GM18505 (cell line): ENCODE results near the gene YWHAB.
"Not testable (repeated sequence)": the region's sequence is repeated elsewhere in the genome, so short reads cannot be mapped to it uniquely, and the experiment has no call there.

ENCODE experiments used
- ATAC-seq: cut with Tn5 transposase; IDR thresholded peaks from one replicate; pipeline ENCODE4 v1.9.1; 2021; ENCODE audit not compliant: unreplicated experiment
- POLR2A ChIP-seq: IDR thresholded peaks from 4 replicates; pipeline ENCODE4 v1.6.1; 2011; ENCODE audit warnings: borderline replicate concordance; ENCODE audit not compliant: insufficient read depth, insufficient read length; ENCODE audit errors: extremely low read depth

Gene YWHAB

DNA sequence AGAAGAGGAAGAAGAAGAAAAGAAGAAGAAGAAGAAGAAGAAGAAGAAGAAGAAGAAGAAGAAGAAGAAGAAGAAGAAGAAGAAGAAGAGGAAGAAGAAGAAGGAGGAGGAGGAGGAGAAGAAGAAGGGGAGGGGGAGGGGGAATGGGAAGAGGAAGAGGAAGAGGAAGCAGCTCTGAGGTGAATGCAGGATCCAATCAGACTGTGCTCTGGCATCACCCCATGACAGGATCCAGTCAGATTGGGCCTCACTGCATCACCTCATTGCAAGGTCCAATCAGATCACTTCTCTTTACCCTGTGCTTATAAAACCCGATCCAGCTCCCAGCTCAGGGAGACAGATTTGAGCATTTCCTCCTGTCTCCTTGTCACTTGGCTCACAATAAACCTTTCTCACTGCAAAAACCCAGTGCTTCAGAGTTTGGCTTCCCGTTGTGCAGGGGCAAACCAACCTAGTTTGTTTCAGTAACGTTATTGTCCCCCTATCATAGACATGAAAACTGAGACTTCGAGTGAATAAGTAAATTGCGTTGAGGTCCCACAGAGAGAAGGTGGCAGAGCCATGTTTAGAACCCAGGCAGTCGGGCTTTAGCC is 28.6 kb upstream of the YWHAB start:
- no peak for ATAC-seq
- TF ChIP-seq POLR2A, result no peak

DNA sequence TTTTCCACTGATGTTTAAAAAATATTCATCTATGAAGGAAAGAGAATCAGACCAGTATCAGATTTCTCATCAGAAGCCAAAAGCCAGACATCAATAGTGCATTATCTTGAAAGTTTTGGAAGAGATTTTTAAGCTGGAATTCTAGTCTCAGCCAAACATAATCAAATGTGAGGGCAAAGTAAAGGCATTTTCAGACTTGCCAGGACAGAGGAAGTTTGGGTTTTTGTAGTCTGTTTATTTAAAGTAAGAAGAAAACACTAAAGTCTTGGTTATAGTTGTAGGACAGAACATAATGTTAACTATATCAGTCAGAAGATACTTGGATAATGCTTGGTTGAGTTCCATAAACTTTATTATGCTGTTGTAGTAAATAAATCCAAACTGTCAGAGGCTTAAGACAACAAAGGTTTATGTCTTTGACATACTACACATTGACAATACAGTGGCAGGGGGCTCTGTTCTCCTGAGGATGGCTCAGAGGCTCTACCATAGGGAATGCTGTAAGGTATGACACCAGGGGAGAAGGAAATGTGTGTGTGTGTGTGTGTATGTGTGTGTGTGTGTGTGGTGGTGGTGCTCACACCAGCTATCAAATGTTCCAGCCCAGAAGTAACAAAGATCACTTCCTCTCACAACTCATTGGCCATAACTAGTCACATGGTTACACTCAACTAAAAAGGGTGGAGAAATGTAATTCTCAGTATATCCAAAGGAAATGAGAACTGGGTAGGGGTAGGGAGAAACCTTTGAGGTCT is 26.7 kb upstream of the YWHAB start:
- ATAC-seq, result no peak
- TF ChIP-seq POLR2A, result no peak

DNA sequence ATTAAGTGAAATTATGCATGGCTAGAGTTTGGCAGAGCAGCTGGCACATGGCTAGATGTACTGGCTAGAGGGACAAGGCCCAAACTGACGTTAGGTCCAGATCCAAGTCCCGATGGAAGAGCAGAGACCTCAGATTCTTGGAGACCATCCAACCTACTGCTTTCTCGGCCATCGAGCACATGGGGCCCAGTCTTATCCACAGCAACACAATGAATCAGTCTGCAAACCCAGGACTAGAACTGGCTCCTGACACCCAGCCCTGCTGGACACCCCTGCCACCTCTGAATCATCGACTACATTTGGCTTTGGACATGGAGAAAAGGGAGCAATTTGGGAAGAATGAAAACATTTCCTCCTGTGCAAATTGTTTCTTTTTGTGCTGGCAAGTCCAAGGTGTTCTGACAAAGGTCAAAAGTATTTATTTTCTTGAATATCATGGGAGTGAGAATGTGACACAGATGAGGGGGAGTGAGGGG is 23.9 kb upstream of the YWHAB start:
- ATAC-seq, result no peak
- no peak for TF ChIP-seq POLR2A

DNA sequence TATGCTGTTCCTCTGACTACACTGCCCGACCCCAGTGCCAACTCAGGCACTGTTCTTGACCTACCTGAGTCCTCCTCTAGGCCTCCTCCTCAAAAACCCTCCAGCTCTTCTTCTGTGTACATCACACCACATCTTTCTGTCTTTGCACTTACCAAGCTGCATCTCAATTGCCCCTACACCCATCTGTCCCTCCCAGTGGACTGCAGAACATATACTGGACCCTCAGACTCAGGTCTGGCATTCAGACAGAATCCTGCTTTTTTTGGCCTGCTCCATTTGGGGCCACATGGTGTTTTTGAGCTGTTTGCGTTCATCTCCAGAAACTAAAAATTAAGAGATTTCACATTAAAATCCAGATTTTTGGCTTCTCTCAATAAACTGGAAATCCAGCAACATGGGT is 23.2 kb upstream of the YWHAB start:
- TF ChIP-seq POLR2A, result no peak
- ATAC-seq, result no peak

DNA sequence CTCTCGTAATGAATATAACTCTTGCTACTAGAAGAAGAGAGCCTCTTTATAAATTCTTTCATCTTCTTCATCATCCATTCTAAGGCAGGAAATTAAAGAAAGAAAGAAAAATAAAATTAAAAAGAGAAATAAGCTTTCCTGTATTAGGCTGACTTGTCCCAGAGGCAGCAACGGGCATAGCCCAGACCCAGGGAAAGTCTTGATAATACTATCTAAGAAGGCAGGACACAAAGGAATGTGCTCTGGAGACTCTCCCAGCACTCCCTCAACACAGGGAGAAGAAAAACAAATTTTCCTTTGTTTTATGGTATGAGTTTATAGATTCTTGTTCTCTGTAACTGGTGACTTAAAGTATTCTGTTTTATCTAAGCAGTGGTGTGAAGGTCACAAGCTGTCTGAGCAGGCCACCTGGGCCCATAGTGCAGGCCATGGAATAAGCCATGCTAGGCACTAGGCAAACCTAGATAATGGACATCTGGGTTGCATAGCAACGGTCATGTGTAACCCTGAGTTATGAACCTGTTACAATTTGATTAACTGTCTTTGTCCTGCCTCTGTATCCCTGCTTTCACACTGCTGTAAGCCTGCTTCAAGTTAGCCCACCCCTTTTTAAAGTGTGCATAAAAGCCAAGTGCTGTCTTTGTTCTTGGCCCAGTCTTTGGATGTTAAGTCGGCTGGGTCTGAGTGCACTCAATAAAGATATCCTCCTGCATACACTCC is 22.0 kb upstream of the YWHAB start:
- ATAC-seq, result not testable (repeated sequence)

DNA sequence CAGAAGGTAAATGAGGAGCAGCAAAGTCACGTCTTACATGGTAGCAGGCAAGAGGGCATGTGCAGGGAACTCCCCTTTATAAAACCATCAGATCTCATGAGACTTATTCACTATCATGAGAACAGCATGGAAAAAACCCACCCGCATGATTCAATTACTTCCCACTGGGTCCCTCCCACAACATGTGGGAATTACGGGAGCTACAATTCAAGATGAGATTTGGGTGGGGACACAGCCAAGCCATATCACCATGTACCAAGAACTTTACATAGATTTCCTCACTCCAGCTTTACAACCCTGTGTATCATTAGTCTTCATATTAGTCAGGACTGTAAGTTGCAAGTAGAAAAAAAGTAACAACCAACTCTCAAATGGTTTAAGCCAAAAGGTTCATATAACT is 21.0 kb upstream of the YWHAB start:
- not testable (repeated sequence) for ATAC-seq

DNA sequence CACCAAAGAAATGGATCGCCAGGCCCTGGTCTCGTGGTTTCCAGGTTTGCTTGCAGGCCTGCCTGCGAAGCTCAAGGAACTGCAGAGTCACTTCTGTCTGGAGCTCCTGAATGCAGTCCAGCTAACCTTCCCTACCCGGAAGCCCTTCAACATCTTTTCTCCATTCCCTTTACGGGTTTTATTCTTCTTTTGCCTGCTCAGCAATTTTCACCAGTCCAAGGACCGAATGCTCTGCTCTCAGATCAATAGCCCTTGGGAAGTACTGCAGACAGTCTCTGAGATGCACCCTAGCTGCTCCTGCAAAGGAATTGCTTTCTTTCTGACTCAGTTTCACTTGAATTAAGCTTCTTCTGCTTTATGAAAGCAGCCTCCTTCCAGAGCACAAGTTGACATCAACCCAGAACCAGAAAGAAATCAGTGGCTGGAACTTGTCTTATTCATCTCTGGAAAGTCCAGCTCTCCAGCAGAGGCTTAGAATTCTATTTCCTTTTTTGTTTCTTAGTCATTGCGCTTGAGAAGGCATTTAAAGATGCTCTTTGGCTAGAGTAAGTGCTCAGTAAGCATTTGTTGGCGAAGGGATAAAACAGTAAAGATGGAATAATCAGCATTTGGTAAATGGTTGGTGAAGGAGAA is 18.7 kb upstream of the YWHAB start:
- TF ChIP-seq POLR2A, result no peak
- ATAC-seq, result no peak

DNA sequence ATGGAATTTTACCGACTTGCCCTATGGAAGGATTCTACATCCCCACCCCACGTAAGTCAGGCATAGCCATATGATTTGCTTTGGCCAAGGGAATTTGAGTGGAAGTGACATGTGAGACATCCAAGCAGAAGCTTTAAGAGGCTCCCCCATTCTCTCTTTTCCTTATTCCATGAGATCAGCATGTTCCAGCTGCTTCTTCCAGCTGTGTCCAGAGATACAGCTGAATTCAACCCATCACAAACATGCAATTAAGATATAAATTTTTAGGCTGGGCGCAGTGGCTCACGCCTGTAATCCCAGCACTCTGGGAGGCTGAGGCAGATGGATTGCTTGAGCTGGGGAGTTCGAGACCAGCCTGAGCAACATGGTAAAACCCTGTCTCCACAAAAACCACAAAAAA is 16.0 kb upstream of the YWHAB start:
- no peak for ATAC-seq
- no peak for TF ChIP-seq POLR2A

DNA sequence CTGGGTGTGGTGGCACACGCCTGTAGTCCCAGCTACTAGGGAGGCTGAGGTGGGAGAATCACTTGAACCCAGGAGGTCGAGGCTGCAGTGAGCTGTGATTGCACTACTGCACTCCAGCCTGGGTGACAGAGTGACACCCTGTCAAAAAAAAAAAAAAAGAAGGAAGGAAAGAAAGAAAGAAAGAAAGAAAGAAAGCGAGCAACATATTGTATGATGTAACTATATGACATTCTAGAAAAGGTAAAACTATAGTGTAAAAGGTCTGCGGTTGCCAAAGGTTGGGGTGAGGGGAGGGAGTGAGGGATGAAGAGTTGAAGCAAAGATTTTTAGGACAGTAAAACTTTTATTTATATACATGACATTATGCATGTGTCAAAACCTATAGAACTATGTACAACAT is 3.1 kb upstream of the YWHAB start:
- not testable (repeated sequence) for ATAC-seq

DNA sequence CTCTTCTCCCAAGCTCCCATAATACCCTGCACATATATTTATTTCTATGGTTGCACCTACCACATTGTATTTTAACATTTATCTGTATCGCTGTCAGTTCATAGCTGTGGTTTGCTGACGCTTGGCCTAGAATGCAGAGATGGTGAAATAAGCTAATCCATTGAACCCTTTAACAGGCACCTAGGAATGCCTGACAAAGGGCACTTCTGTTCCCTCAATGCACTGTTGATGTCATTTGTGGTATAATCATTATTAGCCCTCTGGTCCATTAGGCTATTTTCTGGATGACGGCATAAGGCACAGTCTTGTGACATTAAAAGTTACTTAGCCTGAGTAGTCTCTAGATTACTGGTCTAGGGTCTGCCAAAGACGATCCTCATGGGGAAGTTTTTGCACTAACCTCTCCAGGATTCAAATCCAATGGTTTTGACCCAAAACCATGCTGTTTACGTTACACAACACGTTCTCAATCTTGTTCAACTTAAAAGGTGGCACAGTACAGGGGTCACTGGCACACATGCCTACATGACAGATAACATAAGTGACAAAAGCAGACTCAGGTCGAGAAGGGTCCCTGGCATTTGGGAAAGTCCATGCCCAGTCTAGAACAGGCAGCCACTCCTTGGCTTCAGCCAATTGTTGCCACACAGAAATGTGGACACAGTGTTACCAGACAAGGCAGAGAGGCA is 2.1 kb upstream of the YWHAB start:
- ATAC-seq, result no peak
- no peak for TF ChIP-seq POLR2A

DNA sequence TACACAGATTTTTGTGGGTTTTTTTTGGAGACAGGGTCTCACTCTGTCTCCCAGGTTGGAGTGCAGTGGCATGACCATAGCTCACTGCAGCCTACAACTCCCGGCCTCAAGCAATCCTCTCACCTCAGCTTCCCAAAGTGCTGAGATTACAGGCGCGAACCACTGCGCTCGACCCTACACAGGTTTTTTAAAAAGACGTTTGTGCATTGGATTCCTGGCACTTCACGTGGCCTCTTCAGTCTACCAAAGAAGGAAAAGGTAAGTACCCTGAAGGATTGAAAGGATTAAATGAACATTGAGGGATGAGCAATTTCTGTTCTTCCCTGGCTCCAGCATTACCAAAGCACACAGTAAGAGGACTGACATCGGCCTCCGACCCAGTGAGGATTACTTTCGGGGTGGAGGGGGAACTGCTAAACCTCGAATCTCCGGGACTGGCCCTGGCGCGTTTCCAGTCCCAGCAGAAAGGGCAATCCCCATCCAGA is 556 bp upstream of the YWHAB start:
- no peak for TF ChIP-seq POLR2A
- ATAC-seq, result no peak

DNA sequence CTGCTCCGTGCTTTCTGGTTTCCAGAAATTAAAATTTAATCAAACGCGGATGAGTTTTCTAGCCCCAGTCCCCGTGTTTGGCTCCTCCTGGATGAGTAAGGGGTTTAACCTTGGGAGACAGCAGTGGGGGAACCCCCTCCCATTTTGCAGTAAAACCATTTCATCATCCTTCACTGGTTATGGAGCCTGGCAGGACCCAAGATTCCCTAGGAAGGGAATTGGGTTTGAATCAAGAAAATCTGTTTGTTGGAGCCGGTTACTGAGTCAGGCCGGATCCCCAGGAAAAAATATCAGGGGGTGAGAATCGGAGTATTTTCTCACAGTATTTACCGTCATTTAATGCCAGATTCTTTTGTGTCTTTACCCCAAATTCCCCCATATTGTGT is 754 bp downstream of the YWHAB start:
- ATAC-seq, result no peak

DNA sequence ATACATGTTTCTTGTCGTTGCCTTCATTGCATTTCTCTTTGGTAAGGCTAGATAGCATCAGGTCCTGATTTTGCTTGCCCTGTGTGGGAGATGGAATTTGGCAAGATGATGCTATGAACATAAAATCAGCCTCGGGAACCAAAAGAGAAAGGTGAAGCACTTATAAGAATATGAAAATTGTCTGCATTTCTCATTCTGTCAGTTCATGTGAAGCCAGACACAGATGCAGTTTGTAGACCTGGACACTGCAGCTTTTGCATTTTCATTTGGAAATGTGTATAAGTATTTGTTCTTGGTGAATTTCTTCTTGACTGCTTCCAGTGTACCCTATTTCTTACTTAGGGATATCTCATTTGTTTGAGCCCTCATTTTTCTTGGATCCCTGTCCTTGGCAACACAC is 1.3 kb downstream of the YWHAB start:
- no peak for TF ChIP-seq POLR2A
- ATAC-seq, result no peak

More for the DNA sequence above, 754 bp downstream of the YWHAB start:
- TF ChIP-seq POLR2A, result no peak
